Mesothelial cell of epicardium (in vitro differentiated cells): ENCODE data around the gene TMEM69. TPM values are rescaled to one million over a fixed set of nuclear protein-coding genes. Genes with fewer than 3 reads are reported as not detected.

Experiments
- DNase-seq, 2 experiments: peaks; one replicate each; pipeline ENCODE4 v3.0.0; 2021; ENCODE audit warnings: low spot score in 2 of 2; ENCODE audit not compliant: unreplicated experiment in 2 of 2
- H3K27ac Mint-ChIP-seq: 2 replicates; pipeline ENCODE4 v1.8.0; 2021; ENCODE audit warnings: mixed read lengths
- H3K27me3 Mint-ChIP-seq: 2 replicates; pipeline ENCODE4 v1.8.0; 2021; ENCODE audit warnings: low read depth, mixed read lengths
- H3K36me3 Mint-ChIP-seq: 2 replicates; pipeline ENCODE4 v1.8.0; 2021; ENCODE audit warnings: mixed read lengths
- H3K4me1 Mint-ChIP-seq: 2 replicates; pipeline ENCODE4 v1.8.0; 2021; ENCODE audit warnings: mixed read lengths
- H3K4me3 Mint-ChIP-seq: 2 replicates; pipeline ENCODE4 v1.8.0; 2021; ENCODE audit warnings: mild to moderate bottlenecking, moderate library complexity, mixed read lengths
- H3K9me3 Mint-ChIP-seq: 2 replicates; pipeline ENCODE4 v1.8.0; 2021; ENCODE audit warnings: mixed read lengths
- CTCF ChIP-seq: fragments of 200-600 bp; sonication (generic); IDR thresholded peaks from one replicate; pipeline ENCODE4 v1.5.0; 2021; ENCODE audit warnings: antibody characterized with exemption; ENCODE audit not compliant: unreplicated experiment
- total RNA-seq: library from RNA; stranded (reverse); gene quantifications from 3 replicates; pipeline ENCODE4 v1.2.1, GENCODE V29; 2021

The TMEM69 gene
- total RNA-seq, 1 donor from 2014 or later, result 28.7 TPM

- no peak overlapping the region for H3K4me3 Mint-ChIP-seq
- H3K4me1 Mint-ChIP-seq, result peaks cover 6% of the 10 kb centered on the region
- H3K9me3 Mint-ChIP-seq, result no peaks in the 10 kb centered on the region
- H3K27me3 Mint-ChIP-seq, result no peaks in the 10 kb centered on the region
- peaks cover 25% of the 10 kb centered on the region for H3K36me3 Mint-ChIP-seq
- no peak overlapping the region for H3K27ac Mint-ChIP-seq
- TF ChIP-seq CTCF, result no peak
- DNase-seq, result no peak
Observed at GRCh38 chr1:45660336-45660735, 27.6 kb upstream of the TMEM69 start.

GRCh38 chr1:45666836-45667235 lies 21.1 kb upstream of the TMEM69 start:
- no peak for TF ChIP-seq CTCF
- peaks cover 14% of the 10 kb centered on the region for H3K4me1 Mint-ChIP-seq
- H3K27me3 Mint-ChIP-seq, result no peaks in the 10 kb centered on the region
- H3K4me3 Mint-ChIP-seq, result no peak overlapping the region
- peaks cover 7% of the 10 kb centered on the region for H3K36me3 Mint-ChIP-seq
- no peak overlapping the region for H3K27ac Mint-ChIP-seq
- H3K9me3 Mint-ChIP-seq, result no peaks in the 10 kb centered on the region
- DNase-seq, result no peak

DNA sequence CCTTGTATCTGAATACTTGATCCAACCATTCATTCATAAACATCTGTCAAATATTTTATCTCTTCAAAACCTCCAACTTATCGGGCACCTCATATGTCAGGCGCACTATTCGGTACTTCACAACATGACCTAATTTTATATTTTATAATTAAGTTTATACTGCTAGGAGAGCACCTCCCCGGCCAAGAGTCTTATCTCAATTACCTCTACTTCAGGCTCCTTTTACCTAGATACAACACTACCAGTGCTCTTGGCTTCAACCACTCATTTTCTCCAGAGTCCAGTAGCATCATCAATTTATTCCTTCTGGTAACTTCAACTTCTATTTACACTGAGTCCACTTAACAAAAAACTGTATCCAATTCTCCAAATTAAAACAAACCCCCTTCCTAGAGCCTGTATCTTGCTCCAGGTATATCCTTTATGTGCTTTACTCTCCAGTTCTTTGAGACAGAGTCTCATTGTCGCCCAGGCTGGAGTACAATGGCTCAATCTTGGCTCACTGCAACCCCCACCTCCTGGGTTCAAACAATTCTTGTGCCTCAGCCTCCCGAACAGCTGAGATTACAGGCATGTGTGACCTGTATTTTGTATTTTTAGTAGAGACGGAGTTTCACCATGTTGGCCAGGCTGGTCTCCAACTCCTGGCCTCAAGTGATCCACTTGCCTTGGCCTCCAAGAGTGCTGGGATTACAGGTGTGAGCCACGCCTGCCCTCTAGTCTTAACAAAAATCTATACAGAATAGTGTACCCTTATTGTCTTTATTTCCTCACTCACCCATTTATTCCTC lies 20.5 kb upstream of the TMEM69 start:
- Mint-ChIP-seq H3K27me3 (no peaks in the 10 kb centered on the region), H3K9me3 (no peaks in the 10 kb centered on the region), H3K4me3 (no peak overlapping the region), H3K4me1 (peaks cover 14% of the 10 kb centered on the region), H3K36me3 (peaks cover 7% of the 10 kb centered on the region), H3K27ac (no peak overlapping the region)
- TF ChIP-seq CTCF, result no peak
- DNase-seq, result no peak

DNA sequence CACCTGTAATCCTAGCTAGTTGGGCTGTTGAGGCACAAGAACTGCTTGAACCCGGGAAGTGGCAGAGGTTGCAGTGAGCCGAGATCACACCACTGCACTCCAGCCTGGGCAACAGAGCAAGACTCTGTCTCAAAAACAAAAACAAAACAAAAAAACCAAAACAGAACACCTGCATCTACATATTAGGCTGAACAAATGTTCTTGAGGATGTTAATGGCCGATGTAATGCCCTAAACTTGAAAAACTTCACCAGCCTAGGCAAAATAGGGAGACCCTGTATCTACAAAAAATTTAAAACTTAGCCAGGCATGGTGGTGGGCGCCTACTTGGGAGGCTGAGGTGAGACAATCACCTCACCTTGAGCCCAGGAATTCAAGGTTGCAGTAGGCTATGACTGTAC lies 19.5 kb upstream of the TMEM69 start:
- Mint-ChIP-seq H3K27ac (no peak overlapping the region), H3K36me3 (peaks cover 4% of the 10 kb centered on the region), H3K27me3 (no peaks in the 10 kb centered on the region), H3K4me3 (no peak overlapping the region), H3K9me3 (no peaks in the 10 kb centered on the region), H3K4me1 (peaks cover 8% of the 10 kb centered on the region)
- TF ChIP-seq CTCF, result no peak
- DNase-seq, result no peak

DNA sequence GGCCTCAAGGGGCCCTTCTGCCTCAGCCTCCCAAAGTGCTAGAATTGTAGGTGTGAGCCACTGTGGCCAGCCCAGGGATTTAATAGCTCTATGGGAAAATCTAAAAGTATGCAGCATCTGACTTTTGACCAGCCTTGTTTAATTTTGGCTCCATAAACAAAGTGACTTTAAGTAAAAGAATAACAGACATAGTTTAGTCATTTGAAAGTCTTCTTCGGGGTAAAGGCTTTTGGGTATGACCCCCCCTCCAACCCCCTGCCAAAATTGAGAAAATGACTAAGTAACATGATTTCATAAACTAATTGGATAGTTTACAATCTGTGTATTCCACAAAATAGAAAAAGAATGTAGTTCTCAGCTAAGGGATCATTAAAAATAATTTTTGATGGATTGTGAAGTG lies 18.6 kb upstream of the TMEM69 start:
- no peaks in the 10 kb centered on the region for H3K9me3 Mint-ChIP-seq
- H3K4me3 Mint-ChIP-seq, result no peak overlapping the region
- TF ChIP-seq CTCF, result no peak
- no peak for DNase-seq
- no peaks in the 10 kb centered on the region for H3K27me3 Mint-ChIP-seq
- H3K36me3 Mint-ChIP-seq, result peaks cover 4% of the 10 kb centered on the region
- no peak overlapping the region for H3K27ac Mint-ChIP-seq
- peaks cover 7% of the 10 kb centered on the region for H3K4me1 Mint-ChIP-seq
